Activated T-helper 1 cell treated with anti-CD3 and anti-CD28 coated beads, Interleukin-12 subunit alpha, Interleukin-12 subunit beta, Interleukin-2, Interleukin-4 antibody, amounts not matched to agents 30 ng/mL and 10 ng/mL and 1 ng/mL, durations not matched to agents 14 hours and 24 hours and 36 hours (primary cell): ENCODE results near the gene RANBP17. TPM values are rescaled to one million over a fixed set of nuclear protein-coding genes. Genes with fewer than 3 reads are reported as not detected.
"Not testable (repeated sequence)": the region's sequence is repeated elsewhere in the genome, so short reads cannot be mapped to it uniquely, and the experiment has no call there.

Experiments used
- DNase-seq: peaks from one replicate; pipeline ENCODE4 v3.0.0; 2021; ENCODE audit warnings: low spot score
- H3K27ac Mint-ChIP-seq: one replicate; pipeline ENCODE4 v1.8.0; 2021; ENCODE audit warnings: mild to moderate bottlenecking, mixed read lengths
- H3K27me3 Mint-ChIP-seq: one replicate; pipeline ENCODE4 v1.8.0; 2022; ENCODE audit warnings: mild to moderate bottlenecking, moderate library complexity, mixed read lengths; ENCODE audit not compliant: insufficient read depth
- H3K36me3 Mint-ChIP-seq: one replicate; pipeline ENCODE4 v1.8.0; 2021; ENCODE audit warnings: low read depth, mixed read lengths
- H3K4me1 Mint-ChIP-seq: one replicate; pipeline ENCODE4 v1.8.0; 2021; ENCODE audit warnings: low read depth, mixed read lengths
- H3K4me3 Mint-ChIP-seq: one replicate; pipeline ENCODE4 v1.8.0; 2021; ENCODE audit warnings: mild to moderate bottlenecking, moderate library complexity, mixed read lengths
- H3K9me3 Mint-ChIP-seq: one replicate; pipeline ENCODE4 v1.8.0; 2021; ENCODE audit warnings: mixed read lengths
- intact Hi-C: fragments of 100-400 bp; cut with micrococcal nuclease; formaldehyde crosslinking; loops from one replicate; pipeline ENCODE4 v1.15.1; 2024
- total RNA-seq: library from RNA; stranded (reverse); gene quantifications from 2 replicates; pipeline ENCODE4 v1.2.3, GENCODE V29; 2022

Gene RANBP17
- total RNA-seq, 1 donor from 2014 or later: not detected

- Mint-ChIP-seq H3K4me1 (no peaks in the 10 kb centered on the region), H3K27me3 (peaks cover 4% of the 10 kb centered on the region), H3K27ac (no peak overlapping the region), H3K4me3 (no peak overlapping the region), H3K9me3 (no peaks in the 10 kb centered on the region), H3K36me3 (no peaks in the 10 kb centered on the region)
- DNase-seq: no peak
- intact Hi-C loops: no loop called here
These were observed 15.0 kb upstream of the RANBP17 start for GRCh38 chr5:170846846-170847245.

GRCh38 chr5:170848033-170848432 is 13.8 kb upstream of the RANBP17 start:
- H3K4me3 Mint-ChIP-seq: no peak overlapping the region
- H3K4me1 Mint-ChIP-seq: no peaks in the 10 kb centered on the region
- no peaks in the 10 kb centered on the region for H3K36me3 Mint-ChIP-seq
- intact Hi-C loops: no loop called here
- peaks cover 4% of the 10 kb centered on the region for H3K27me3 Mint-ChIP-seq
- H3K9me3 Mint-ChIP-seq: no peaks in the 10 kb centered on the region
- no peak overlapping the region for H3K27ac Mint-ChIP-seq
- no peak for DNase-seq

- Mint-ChIP-seq H3K4me3 (no peak overlapping the region), H3K27ac (no peak overlapping the region), H3K27me3 (peaks cover 2% of the 10 kb centered on the region), H3K36me3 (no peaks in the 10 kb centered on the region), H3K9me3 (no peaks in the 10 kb centered on the region), H3K4me1 (no peaks in the 10 kb centered on the region)
- no peak for DNase-seq
- intact Hi-C loops: no loop called here
These were observed 12.4 kb upstream of the RANBP17 start for GRCh38 chr5:170849374-170849773.

- Mint-ChIP-seq H3K27me3 (peaks cover 2% of the 10 kb centered on the region), H3K4me1 (no peaks in the 10 kb centered on the region), H3K27ac (no peak overlapping the region), H3K4me3 (no peak overlapping the region), H3K9me3 (peaks cover 10% of the 10 kb centered on the region), H3K36me3 (no peaks in the 10 kb centered on the region)
- intact Hi-C loops: no loop called here
- DNase-seq: no peak
These were observed 7.3 kb upstream of the RANBP17 start for GRCh38 chr5:170854566-170854965.

GRCh38 chr5:170857066-170857465 is 4.8 kb upstream of the RANBP17 start:
- H3K27ac Mint-ChIP-seq: no peak overlapping the region
- intact Hi-C loops: no loop called here
- H3K9me3 Mint-ChIP-seq: peaks cover 25% of the 10 kb centered on the region
- H3K4me1 Mint-ChIP-seq: no peaks in the 10 kb centered on the region
- no peak for DNase-seq
- peaks cover 6% of the 10 kb centered on the region for H3K36me3 Mint-ChIP-seq
- no peak overlapping the region for H3K4me3 Mint-ChIP-seq
- H3K27me3 Mint-ChIP-seq: peaks cover 11% of the 10 kb centered on the region

GRCh38 chr5:170860415-170860814 is 1.4 kb upstream of the RANBP17 start:
- Mint-ChIP-seq H3K4me3 (no peak overlapping the region), H3K27me3 (peaks cover 29% of the 10 kb centered on the region), H3K9me3 (peaks cover 30% of the 10 kb centered on the region), H3K4me1 (no peaks in the 10 kb centered on the region), H3K36me3 (peaks cover 12% of the 10 kb centered on the region), H3K27ac (no peak overlapping the region)
- no peak for DNase-seq
- intact Hi-C loops: no loop called here

GRCh38 chr5:170860818-170861666 is 776 bp upstream of the RANBP17 start:
- H3K9me3 Mint-ChIP-seq: peaks cover 30% of the 10 kb centered on the region
- H3K27ac Mint-ChIP-seq: no peak overlapping the region
- H3K4me1 Mint-ChIP-seq: no peaks in the 10 kb centered on the region
- intact Hi-C loops: no loop called here
- no peak for DNase-seq
- no peak overlapping the region for H3K4me3 Mint-ChIP-seq
- H3K36me3 Mint-ChIP-seq: peaks cover 12% of the 10 kb centered on the region
- H3K27me3 Mint-ChIP-seq: peaks cover 29% of the 10 kb centered on the region

- Mint-ChIP-seq H3K4me3 (no peak overlapping the region), H3K9me3 (peaks cover 30% of the 10 kb centered on the region), H3K27me3 (peaks cover 29% of the 10 kb centered on the region), H3K36me3 (peaks cover 12% of the 10 kb centered on the region), H3K27ac (no peak overlapping the region), H3K4me1 (no peaks in the 10 kb centered on the region)
- DNase-seq: no peak
- intact Hi-C loops: no loop called here
These were observed 226 bp upstream of the RANBP17 start for GRCh38 chr5:170861667-170861916.

GRCh38 chr5:170863646-170864045 is 1.8 kb downstream of the RANBP17 start:
- H3K4me3 Mint-ChIP-seq: no peak overlapping the region
- intact Hi-C loops: no loop called here

GRCh38 chr5:170865622-170866021 is 3.8 kb downstream of the RANBP17 start:
- H3K9me3 Mint-ChIP-seq: peaks cover 15% of the 10 kb centered on the region
- intact Hi-C loops: no loop called here

More at GRCh38 chr5:170863646-170864045, 1.8 kb downstream of the RANBP17 start:
- H3K9me3 Mint-ChIP-seq: peaks cover 29% of the 10 kb centered on the region
- DNase-seq: no peak
- H3K27ac Mint-ChIP-seq: no peak overlapping the region
- H3K27me3 Mint-ChIP-seq: peaks cover 29% of the 10 kb centered on the region
- H3K36me3 Mint-ChIP-seq: peaks cover 12% of the 10 kb centered on the region
- no peaks in the 10 kb centered on the region for H3K4me1 Mint-ChIP-seq

GRCh38 chr5:170867825-170868224 is 6.0 kb downstream of the RANBP17 start:
- no peak overlapping the region for H3K27ac Mint-ChIP-seq
- DNase-seq: no peak
- H3K27me3 Mint-ChIP-seq: peaks cover 13% of the 10 kb centered on the region
- H3K36me3 Mint-ChIP-seq: peaks cover 4% of the 10 kb centered on the region
- H3K4me3 Mint-ChIP-seq: no peak overlapping the region
- intact Hi-C loops: no loop called here
- no peaks in the 10 kb centered on the region for H3K4me1 Mint-ChIP-seq
- peaks cover 12% of the 10 kb centered on the region for H3K9me3 Mint-ChIP-seq

More at GRCh38 chr5:170865622-170866021, 3.8 kb downstream of the RANBP17 start:
- Mint-ChIP-seq H3K36me3 (peaks cover 12% of the 10 kb centered on the region), H3K27me3 (peaks cover 27% of the 10 kb centered on the region), H3K4me1 (no peaks in the 10 kb centered on the region), H3K27ac (no peak overlapping the region), H3K4me3 (no peak overlapping the region)
- no peak for DNase-seq

- H3K4me1 Mint-ChIP-seq, H3K9me3 Mint-ChIP-seq, H3K27ac Mint-ChIP-seq, H3K36me3 Mint-ChIP-seq, H3K4me3 Mint-ChIP-seq, H3K27me3 Mint-ChIP-seq, intact Hi-C loops, DNase-seq: not testable (repeated sequence)
These were observed 8.6 kb downstream of the RANBP17 start for GRCh38 chr5:170870390-170870789.

GRCh38 chr5:170874017-170874416 is 12.2 kb downstream of the RANBP17 start:
- Mint-ChIP-seq H3K4me3 (no peak overlapping the region), H3K36me3 (no peaks in the 10 kb centered on the region), H3K4me1 (no peaks in the 10 kb centered on the region), H3K9me3 (peaks cover 10% of the 10 kb centered on the region), H3K27me3 (no peaks in the 10 kb centered on the region), H3K27ac (no peak overlapping the region)
- intact Hi-C loops: no loop called here
- no peak for DNase-seq

GRCh38 chr5:170875811-170876210 is 14.0 kb downstream of the RANBP17 start:
- H3K9me3 Mint-ChIP-seq: peaks cover 10% of the 10 kb centered on the region
- no peaks in the 10 kb centered on the region for H3K27me3 Mint-ChIP-seq
- no peaks in the 10 kb centered on the region for H3K36me3 Mint-ChIP-seq
- DNase-seq: no peak
- intact Hi-C loops: no loop called here
- no peak overlapping the region for H3K4me3 Mint-ChIP-seq
- H3K4me1 Mint-ChIP-seq: no peaks in the 10 kb centered on the region
- no peak overlapping the region for H3K27ac Mint-ChIP-seq
